COLO668 (cell line): ENCODE measurements around the gene SLC25A6.
"Not testable (repeated sequence)": the region's sequence is repeated elsewhere in the genome, so short reads cannot be mapped to it uniquely, and the experiment has no call there.

Experiments used
- DNase-seq: peaks from one replicate; lab custom pipeline; 2025; ENCODE audit not compliant: unreplicated experiment; lab: John Stamatoyannopoulos, UW

SLC25A6 gene

GRCh38 chrX:1416327-1416784 is 24.4 kb upstream of the SLC25A6 start:
- DNase-seq, result no peak

- no peak for DNase-seq
These were observed 20.7 kb upstream of the SLC25A6 start for GRCh38 chrX:1412551-1413161.

DNA sequence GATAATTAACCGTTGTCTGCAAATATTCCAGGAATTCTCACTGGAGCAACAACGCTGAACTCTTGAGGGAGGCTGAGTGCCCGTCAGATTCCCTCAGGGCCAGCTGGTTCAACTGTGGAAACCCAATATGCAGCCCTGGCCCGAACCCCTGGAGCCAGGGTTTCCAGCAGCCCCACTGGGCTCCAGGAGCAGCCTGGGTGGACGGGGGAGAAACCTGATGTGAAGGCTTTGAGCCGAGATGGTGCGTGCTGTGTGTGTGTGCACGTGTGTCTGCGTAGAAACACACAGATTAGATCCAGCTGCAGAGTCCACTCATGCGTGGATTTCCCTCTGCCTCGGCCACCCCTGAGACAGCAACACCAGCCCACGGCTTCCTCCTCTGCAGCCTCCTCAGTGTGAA is 19.4 kb upstream of the SLC25A6 start:
- DNase-seq, result no peak

GRCh38 chrX:1407035-1407434 is 15.1 kb upstream of the SLC25A6 start:
- no peak for DNase-seq

DNA sequence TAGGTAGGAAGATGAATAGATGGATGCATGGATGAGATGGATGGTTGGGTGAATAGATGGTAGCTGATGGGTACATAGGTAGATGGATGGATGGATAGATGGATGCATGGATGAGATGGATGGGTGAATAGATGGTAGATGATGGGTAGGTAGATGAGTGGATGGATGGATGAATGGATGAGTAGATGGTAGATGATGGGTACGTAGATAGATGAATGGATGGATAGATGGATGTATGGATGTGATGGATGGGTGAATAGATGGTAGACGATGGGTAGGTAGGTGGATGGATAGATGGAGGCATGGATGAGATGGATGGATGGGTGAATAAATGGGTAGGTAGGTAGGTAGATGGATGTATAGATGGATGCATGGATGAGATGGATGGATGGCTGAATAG is 13.9 kb upstream of the SLC25A6 start:
- not testable (repeated sequence) for DNase-seq

DNA sequence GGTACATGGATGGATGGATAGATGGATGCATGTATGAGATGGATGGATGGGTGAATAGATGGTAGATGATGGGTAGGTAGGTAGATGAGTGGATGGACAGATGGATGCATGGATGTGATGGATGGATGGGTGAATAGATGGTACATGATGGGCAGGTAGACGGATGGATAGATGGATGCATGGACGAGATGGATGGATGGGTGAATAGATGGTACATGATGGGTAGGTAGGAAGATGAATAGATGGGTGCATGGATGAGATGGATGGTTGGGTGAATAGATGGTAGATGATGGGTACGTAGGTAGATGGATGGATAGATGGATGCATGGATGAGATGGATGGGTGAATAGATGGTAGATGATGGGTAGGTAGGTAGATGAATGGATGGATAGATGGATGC is 12.0 kb upstream of the SLC25A6 start:
- not testable (repeated sequence) for DNase-seq

- no peak for DNase-seq
These were observed 11.3 kb upstream of the SLC25A6 start for GRCh38 chrX:1403228-1403627.

- no peak for DNase-seq
These were observed 9.9 kb upstream of the SLC25A6 start for GRCh38 chrX:1401611-1402430.

DNA sequence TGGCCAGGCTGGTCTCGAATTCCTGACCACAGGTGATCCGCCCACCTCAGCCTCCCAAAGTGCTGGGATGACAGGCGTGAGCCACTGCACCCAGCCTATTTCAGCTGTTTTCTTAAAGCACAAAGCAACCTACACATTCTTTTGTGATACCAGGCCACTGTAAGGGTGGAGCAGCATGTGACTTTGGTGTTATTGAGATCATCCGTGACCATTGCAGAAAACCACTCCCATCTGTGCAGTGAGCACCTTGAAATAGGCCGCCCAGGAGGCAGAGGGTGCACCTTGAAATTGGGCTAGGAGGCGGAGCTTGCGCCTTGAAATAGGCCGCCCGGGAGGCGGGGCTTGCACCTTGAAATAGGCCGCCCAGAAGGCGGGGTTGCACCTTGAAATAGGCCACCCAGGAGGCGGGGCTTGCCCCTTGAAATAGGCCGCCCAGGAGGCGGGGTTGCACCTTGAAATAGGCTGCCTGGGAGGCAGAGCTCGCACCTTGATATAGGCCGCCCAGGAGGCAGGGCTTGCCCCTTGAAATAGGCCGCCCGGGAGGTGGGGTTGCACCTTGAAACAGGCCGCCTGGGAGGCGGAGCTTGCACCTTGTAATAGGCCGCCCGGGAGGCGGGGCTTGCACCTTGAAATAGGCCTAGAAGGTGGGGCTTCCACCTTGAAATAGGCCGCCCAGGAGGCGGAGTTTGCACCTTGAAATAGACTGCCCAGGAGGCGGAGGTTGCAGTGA is 9.0 kb upstream of the SLC25A6 start:
- DNase-seq, result no peak

GRCh38 chrX:1400049-1400448 is 8.1 kb upstream of the SLC25A6 start:
- DNase-seq, result no peak

GRCh38 chrX:1398431-1399340 is 6.8 kb upstream of the SLC25A6 start:
- no peak for DNase-seq

GRCh38 chrX:1397441-1398270 is 5.7 kb upstream of the SLC25A6 start:
- no peak for DNase-seq

GRCh38 chrX:1397001-1397400 is 5.1 kb upstream of the SLC25A6 start:
- DNase-seq, result no peak

GRCh38 chrX:1395646-1396216 is 3.8 kb upstream of the SLC25A6 start:
- DNase-seq, result no peak

DNA sequence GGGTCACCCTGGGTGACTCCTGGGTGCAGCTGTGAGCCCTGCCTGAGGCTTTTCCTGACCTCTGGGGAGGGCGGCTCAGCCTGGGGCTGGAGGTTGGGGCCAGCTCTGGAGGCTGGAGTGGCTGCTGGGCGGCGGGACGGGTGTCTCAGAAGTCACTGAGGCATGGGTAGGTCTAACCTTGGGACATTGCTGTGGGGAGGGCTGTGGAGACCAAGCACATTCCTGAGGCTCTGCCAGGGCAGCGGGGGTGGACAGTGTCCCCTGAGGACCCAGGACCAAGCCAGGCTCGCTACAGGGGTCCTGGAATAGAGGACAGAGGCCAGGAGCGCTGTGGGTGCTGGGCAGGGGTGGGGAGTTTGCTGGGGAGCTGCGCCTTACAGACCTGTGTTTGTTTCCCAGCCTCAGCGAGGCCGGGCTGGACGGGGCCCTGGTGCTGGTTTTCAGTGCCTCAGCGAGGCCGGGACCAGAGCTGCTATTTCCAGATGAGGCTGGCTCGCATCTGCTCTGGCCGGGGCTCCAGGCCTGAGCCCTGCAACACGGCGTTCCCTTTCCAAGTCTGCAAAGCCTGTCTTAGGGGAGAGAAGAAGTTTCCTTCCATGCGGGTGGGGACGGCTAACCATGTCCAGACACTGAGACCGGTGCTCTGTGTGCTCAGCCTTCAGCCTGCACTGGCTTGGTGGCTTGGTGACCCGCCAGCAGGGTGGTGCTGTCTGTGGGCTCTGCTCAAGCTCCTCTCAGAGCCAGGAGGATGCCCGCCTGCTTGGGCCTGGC is 3.0 kb upstream of the SLC25A6 start:
- no peak for DNase-seq

- DNase-seq, result no peak
These were observed 2.1 kb upstream of the SLC25A6 start for GRCh38 chrX:1393871-1394615.

DNA sequence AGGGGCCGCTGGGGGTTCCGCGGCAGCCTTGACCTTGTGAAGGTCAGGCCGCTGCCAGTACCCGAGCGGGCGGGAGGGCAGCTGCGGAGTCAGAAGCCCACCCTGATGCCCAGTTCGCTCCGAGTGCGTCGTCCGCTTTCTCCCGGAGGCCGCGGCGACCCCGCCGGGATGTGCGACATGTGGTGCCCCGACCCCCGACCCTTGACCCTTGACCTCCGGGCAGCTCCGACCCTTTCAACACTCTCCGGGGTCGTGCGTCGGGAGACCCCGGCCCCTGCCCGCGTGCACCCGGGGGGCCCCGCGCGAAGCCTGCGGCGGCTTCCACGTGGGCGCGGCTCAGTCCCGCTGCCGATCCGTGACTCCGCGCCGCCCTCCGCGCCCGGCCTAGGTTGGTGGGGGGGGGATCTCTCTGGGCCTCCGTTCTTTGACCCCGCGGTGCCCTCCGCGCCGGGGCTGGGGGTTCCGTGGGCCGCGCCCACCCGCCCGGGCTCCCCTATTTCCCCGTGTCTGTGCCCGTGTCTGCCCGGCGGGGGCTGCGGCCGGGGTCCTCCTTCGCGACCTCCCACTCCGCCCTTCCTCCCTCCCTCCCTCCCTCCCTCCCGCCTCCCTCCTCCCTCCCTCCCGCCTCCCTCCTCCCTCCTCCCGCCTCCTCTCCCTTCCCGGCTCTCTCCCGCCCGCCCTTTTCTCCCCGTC is 609 bp upstream of the SLC25A6 start:
- no peak for DNase-seq

- DNase-seq, result no peak
These were observed 575 bp downstream of the SLC25A6 start for GRCh38 chrX:1391370-1391706.
